ENCODE data around the gene ITK.

The ITK gene

GRCh38 chr5:157180374-157181264, at the start of gene ITK:
TSS of gene ITK (plus strand) at chr5:157180840. CDS start at chr5:157180978, 138 bp downstream.
- TF ChIP-seq ZFX (IDR thresholded peaks at IDR 0.05) (no peak), CTCF (conservative IDR thresholded peaks at IDR 0.05) (no peak)
- no peak within 1 kb of the TSS for H3K27ac ChIP-seq

GRCh38 chr5:157130925-157131324, 49.7 kb upstream of the ITK start:
- no peak overlapping the region for H3K27ac ChIP-seq
- no peak for TF ChIP-seq ZFX (IDR thresholded peaks at IDR 0.05)
- TF ChIP-seq CTCF (conservative IDR thresholded peaks at IDR 0.05) = no peak

- no peak overlapping the region for H3K27ac ChIP-seq
- TF ChIP-seq ZFX (IDR thresholded peaks at IDR 0.05) (no peak), CTCF (conservative IDR thresholded peaks at IDR 0.05) (peak; percentile 53)
These were observed 48.4 kb upstream of the ITK start for GRCh38 chr5:157132281-157132612.

GRCh38 chr5:157137691-157138090, 42.9 kb upstream of the ITK start:
- no peak overlapping the region for H3K27ac ChIP-seq
- no peak for TF ChIP-seq ZFX (IDR thresholded peaks at IDR 0.05)
- TF ChIP-seq CTCF (conservative IDR thresholded peaks at IDR 0.05) = no peak

- H3K27ac ChIP-seq = peak within 1 kb of the TSS; percentile 84
- TF ChIP-seq CTCF (conservative IDR thresholded peaks at IDR 0.05) = no peak
- peak; percentile 48; the same call in 1 of the 2 replicates for TF ChIP-seq ZFX (IDR thresholded peaks at IDR 0.05)
These were observed 38.1 kb upstream of the ITK start, which contains the start of gene MED7 for GRCh38 chr5:157142317-157143126. TSS of gene MED7 (minus strand) at chr5:157142865. CDS start at chr5:157139431, 3,434 bp downstream.

- TF ChIP-seq CTCF (conservative IDR thresholded peaks at IDR 0.05) = no peak
- TF ChIP-seq ZFX (IDR thresholded peaks at IDR 0.05) = no peak
- H3K27ac ChIP-seq = peak overlapping the region; percentile 84
These were observed 37.3 kb upstream of the ITK start for GRCh38 chr5:157143127-157143971.
